Endothelial cell (in vitro differentiated cells): ENCODE data around the gene NADSYN1. TPM values are rescaled to one million over a fixed set of nuclear protein-coding genes. Genes with fewer than 3 reads are reported as not detected.

Experiments
- DNase-seq: peaks from one replicate; pipeline ENCODE4 v3.0.0; 2021; ENCODE audit warnings: low spot score
- H3K27ac Mint-ChIP-seq: one replicate; pipeline ENCODE4 v1.8.0; 2021; ENCODE audit warnings: mixed read lengths, inconsistent platforms; ENCODE audit not compliant: unreplicated experiment
- H3K27me3 Mint-ChIP-seq: one replicate; pipeline ENCODE4 v1.8.0; 2021; ENCODE audit warnings: mild to moderate bottlenecking, moderate library complexity, mixed read lengths, inconsistent platforms; ENCODE audit not compliant: unreplicated experiment
- H3K36me3 Mint-ChIP-seq: one replicate; pipeline ENCODE4 v1.8.0; 2021; ENCODE audit warnings: mild to moderate bottlenecking, low read depth, mixed read lengths, inconsistent platforms; ENCODE audit not compliant: unreplicated experiment
- H3K4me1 Mint-ChIP-seq: one replicate; pipeline ENCODE4 v1.8.0; 2021; ENCODE audit warnings: mild to moderate bottlenecking, mixed read lengths, inconsistent platforms; ENCODE audit not compliant: unreplicated experiment
- H3K4me3 Mint-ChIP-seq: one replicate; pipeline ENCODE4 v1.8.0; 2021; ENCODE audit warnings: mild to moderate bottlenecking, mixed read lengths, inconsistent platforms; ENCODE audit not compliant: unreplicated experiment
- H3K9me3 Mint-ChIP-seq: one replicate; pipeline ENCODE4 v1.8.0; 2021; ENCODE audit warnings: mixed read lengths, inconsistent platforms; ENCODE audit not compliant: unreplicated experiment
- CTCF ChIP-seq: fragments of 200-600 bp; sonication (generic); IDR thresholded peaks from one replicate; pipeline ENCODE4 v1.5.0; 2021; ENCODE audit warnings: antibody characterized with exemption; ENCODE audit not compliant: unreplicated experiment
- total RNA-seq: library from RNA; stranded (reverse); fragmentation: NEBNext Ultra II Directional; extraction: Animal tissue kit (Norgen Biotek cat#: 25700); gene quantifications from one replicate; pipeline ENCODE4 v1.2.1, GENCODE V29; 2021; ENCODE audit not compliant: unreplicated experiment

Gene NADSYN1
- total RNA-seq, 1 donor from 2014 or later = 69.0 TPM

- TF ChIP-seq CTCF = no peak
- no peak for DNase-seq
- H3K4me1 Mint-ChIP-seq = peaks cover 18% of the 10 kb centered on the region
- H3K27ac Mint-ChIP-seq = no peak overlapping the region
- no peaks in the 10 kb centered on the region for H3K9me3 Mint-ChIP-seq
- H3K27me3 Mint-ChIP-seq = peaks cover 8% of the 10 kb centered on the region
- H3K4me3 Mint-ChIP-seq = no peak overlapping the region
- H3K36me3 Mint-ChIP-seq = peaks cover 34% of the 10 kb centered on the region
Measured at GRCh38 chr11:71474771-71475483, 21.9 kb downstream of the NADSYN1 start.

DNA sequence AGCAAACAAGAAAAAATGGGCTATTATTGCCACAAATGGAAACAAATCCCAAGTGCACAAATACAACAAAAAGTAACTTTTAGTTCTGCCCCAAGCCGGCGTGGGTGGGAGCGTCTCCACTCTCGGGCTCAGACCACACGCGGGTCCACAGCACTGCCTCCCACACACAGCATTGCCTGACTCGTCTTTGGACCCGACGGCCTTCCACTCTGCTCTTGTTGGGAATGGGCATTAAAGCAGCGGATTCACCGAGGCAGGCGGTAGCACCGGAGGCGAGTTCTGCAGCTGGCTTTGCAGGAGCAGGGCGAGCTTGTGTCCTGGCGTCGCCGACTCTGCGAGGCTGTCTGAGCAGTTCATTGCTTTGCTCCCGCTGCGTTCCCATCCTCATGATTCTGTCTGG, 23.0 kb downstream of the NADSYN1 start:
- no peak overlapping the region for H3K27ac Mint-ChIP-seq
- no peaks in the 10 kb centered on the region for H3K9me3 Mint-ChIP-seq
- peaks cover 18% of the 10 kb centered on the region for H3K4me1 Mint-ChIP-seq
- peaks cover 8% of the 10 kb centered on the region for H3K27me3 Mint-ChIP-seq
- peaks cover 36% of the 10 kb centered on the region for H3K36me3 Mint-ChIP-seq
- TF ChIP-seq CTCF = no peak
- no peak for DNase-seq
- no peak overlapping the region for H3K4me3 Mint-ChIP-seq

DNA sequence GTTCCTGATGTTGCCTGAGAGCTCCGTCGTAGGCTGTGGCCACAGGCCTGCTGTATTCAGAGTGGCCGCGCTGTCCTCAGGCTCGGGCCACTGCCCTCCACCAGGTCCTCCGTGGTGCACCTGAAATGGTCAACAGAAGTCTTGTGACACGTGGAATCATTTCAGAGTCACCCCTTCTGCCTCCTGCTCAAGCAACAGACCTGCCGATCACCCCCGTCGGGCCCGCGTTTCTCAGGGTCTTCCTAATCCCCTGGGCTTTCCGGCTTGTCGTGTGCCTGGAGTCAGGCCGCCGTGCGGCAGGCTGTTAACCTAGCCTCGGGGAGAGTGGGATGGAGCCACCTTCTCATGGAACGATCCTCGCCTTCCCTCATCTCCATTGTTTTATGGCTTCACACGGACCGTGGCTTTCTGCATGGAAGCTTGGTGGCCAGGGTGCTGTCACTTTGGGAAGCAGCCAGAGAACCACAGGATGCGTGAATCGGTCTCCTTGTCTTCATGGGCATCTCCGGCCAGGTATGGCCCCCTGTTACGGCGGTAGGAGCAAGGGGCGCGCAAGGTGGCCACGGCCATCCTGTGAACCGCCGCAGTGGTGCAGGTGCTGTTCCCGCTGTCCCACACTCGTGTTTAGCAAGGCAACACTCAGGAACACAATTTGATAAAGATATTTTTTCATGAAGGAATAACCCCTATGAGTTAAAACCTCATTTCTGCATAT, 24.1 kb downstream of the NADSYN1 start:
- Mint-ChIP-seq H3K4me3 (no peak overlapping the region), H3K36me3 (peaks cover 44% of the 10 kb centered on the region), H3K4me1 (peaks cover 17% of the 10 kb centered on the region), H3K27me3 (peaks cover 8% of the 10 kb centered on the region), H3K27ac (no peak overlapping the region), H3K9me3 (no peaks in the 10 kb centered on the region)
- no peak for DNase-seq
- TF ChIP-seq CTCF = no peak

DNA sequence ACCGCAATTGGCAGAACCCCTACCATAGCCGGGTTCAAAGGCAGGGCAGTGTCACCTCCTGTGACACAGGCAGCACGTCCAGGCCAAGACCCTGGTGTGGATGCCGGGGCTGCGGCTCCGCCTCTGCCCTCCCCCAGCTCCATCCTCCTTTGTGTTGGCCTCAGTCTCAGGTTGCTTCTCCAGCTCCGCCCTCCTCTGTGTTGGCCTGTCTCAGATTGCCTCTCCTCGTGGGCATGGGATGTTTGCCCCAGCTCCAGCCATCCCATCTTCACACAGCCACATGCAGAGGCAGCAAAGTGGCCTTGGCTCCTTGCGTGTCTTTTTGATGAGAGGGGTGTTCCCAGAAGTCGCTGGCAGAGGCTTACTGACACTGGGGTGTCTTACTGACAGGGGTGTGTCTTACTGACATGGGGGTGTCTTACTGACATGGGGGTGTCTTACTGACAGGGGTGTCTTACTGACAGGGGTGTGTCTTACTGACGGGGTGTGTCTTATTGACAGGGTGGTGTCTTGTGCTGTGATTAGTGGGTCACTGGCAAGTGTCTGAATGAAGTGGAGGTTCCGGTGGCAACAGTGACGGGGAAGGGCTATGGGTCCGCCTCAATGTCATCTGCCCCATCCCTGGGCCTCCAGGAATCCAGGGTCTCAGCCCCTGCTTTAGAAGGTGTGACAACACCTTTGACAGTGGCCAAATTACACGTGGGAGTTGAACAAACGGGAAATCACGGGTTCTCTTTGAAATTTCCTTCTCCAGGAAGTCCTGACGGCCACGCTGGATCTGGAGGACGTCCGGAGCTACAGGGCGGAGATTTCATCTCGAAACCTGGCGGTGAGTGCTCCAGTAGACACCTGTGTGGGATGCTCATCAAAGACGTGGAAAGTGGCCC, 24.9 kb downstream of the NADSYN1 start:
- no peaks in the 10 kb centered on the region for H3K9me3 Mint-ChIP-seq
- H3K36me3 Mint-ChIP-seq = peaks cover 44% of the 10 kb centered on the region
- H3K4me1 Mint-ChIP-seq = peaks cover 9% of the 10 kb centered on the region
- no peak overlapping the region for H3K4me3 Mint-ChIP-seq
- no peak for TF ChIP-seq CTCF
- no peak for DNase-seq
- peaks cover 8% of the 10 kb centered on the region for H3K27me3 Mint-ChIP-seq
- no peak overlapping the region for H3K27ac Mint-ChIP-seq
